ENCODE results near the gene COMTD1.
"Not testable (repeated sequence)": the region's sequence is repeated elsewhere in the genome, so short reads cannot be mapped to it uniquely, and the experiment has no call there.

Gene COMTD1

GRCh38 chr10:75209086-75209920, 26.5 kb downstream of the COMTD1 start:
- DNase-seq (ENCODE audit: low read depth), result no peak
- no peak for TF ChIP-seq CTCF (IDR thresholded peaks at IDR 0.05; ENCODE audit: low read depth, low read length, missing control alignments)
- H3K4me3 ChIP-seq (ENCODE audit: low read depth, low read length), result peak overlapping the region; percentile 99

GRCh38 chr10:75208181-75208580, 27.6 kb downstream of the COMTD1 start:
- no peak overlapping the region for H3K4me3 ChIP-seq (ENCODE audit: low read depth, low read length)
- no peak for TF ChIP-seq CTCF (IDR thresholded peaks at IDR 0.05; ENCODE audit: low read depth, low read length, missing control alignments)
- no peak for DNase-seq (ENCODE audit: low read depth)

GRCh38 chr10:75207857-75208144, 28.0 kb downstream of the COMTD1 start:
- no peak overlapping the region for H3K4me3 ChIP-seq (ENCODE audit: low read depth, low read length)
- TF ChIP-seq CTCF (IDR thresholded peaks at IDR 0.05; ENCODE audit: low read depth, low read length, missing control alignments), result no peak

GRCh38 chr10:75207079-75207856, 28.5 kb downstream of the COMTD1 start:
- no peak for DNase-seq (ENCODE audit: low read depth)
- TF ChIP-seq CTCF (IDR thresholded peaks at IDR 0.05; ENCODE audit: low read depth, low read length, missing control alignments), result no peak
- H3K4me3 ChIP-seq (ENCODE audit: low read depth, low read length), result no peak overlapping the region

More at GRCh38 chr10:75207857-75208144, 28.0 kb downstream of the COMTD1 start:
- no peak for DNase-seq (ENCODE audit: low read depth)

GRCh38 chr10:75206638-75207037, 29.1 kb downstream of the COMTD1 start:
- not testable (repeated sequence) for H3K4me3 ChIP-seq (ENCODE audit: low read depth, low read length); DNase-seq (ENCODE audit: low read depth)

- DNase-seq (ENCODE audit: low read depth), result no peak
- TF ChIP-seq CTCF (IDR thresholded peaks at IDR 0.05; ENCODE audit: low read depth, low read length, missing control alignments), result no peak
- H3K4me3 ChIP-seq (ENCODE audit: low read depth, low read length), result no peak overlapping the region
These were observed 29.8 kb downstream of the COMTD1 start for GRCh38 chr10:75205908-75206307.

GRCh38 chr10:75203724-75204123, 32.0 kb downstream of the COMTD1 start:
- no peak overlapping the region for H3K4me3 ChIP-seq (ENCODE audit: low read depth, low read length)
- no peak for DNase-seq (ENCODE audit: low read depth)
- TF ChIP-seq CTCF (IDR thresholded peaks at IDR 0.05; ENCODE audit: low read depth, low read length, missing control alignments), result no peak

GRCh38 chr10:75203046-75203620, 32.6 kb downstream of the COMTD1 start:
- not testable (repeated sequence) for DNase-seq (ENCODE audit: low read depth); H3K4me3 ChIP-seq (ENCODE audit: low read depth, low read length)
